GM12874 (cell line): Measurements from ENCODE around the gene GDF7.

Source experiments
- CTCF ChIP-seq: IDR thresholded peaks from 2 replicates; pipeline ENCODE4 v1.5.1; 2011; ENCODE audit warnings: low read depth, mild to moderate bottlenecking, control low read depth, low read length, moderate library complexity; ENCODE audit not compliant: insufficient read depth

GDF7 gene

GRCh38 chr2:20651731-20652099 lies 15.2 kb upstream of the GDF7 start:
- no peak for TF ChIP-seq CTCF

GRCh38 chr2:20652141-20652540 lies 14.8 kb upstream of the GDF7 start:
- no peak for TF ChIP-seq CTCF

- TF ChIP-seq CTCF = no peak
Observed at GRCh38 chr2:20652673-20653575, 14.0 kb upstream of the GDF7 start.

- no peak for TF ChIP-seq CTCF
Observed at GRCh38 chr2:20653695-20654534, 13.0 kb upstream of the GDF7 start.

- TF ChIP-seq CTCF = no peak
Observed at GRCh38 chr2:20654535-20654813, 12.5 kb upstream of the GDF7 start.

- no peak for TF ChIP-seq CTCF
Observed at GRCh38 chr2:20656561-20656960, 10.4 kb upstream of the GDF7 start.

GRCh38 chr2:20657522-20658235 lies 9.3 kb upstream of the GDF7 start:
- TF ChIP-seq CTCF = no peak
